GM18909 (cell line): ENCODE measurements around the gene RBCK1.
"Not testable (repeated sequence)": the region's sequence is repeated elsewhere in the genome, so short reads cannot be mapped to it uniquely, and the experiment has no call there.

Experiments used
- ATAC-seq: cut with Tn5 transposase; IDR thresholded peaks from one replicate; pipeline ENCODE4 v1.9.1; 2021; ENCODE audit warnings: mild to moderate bottlenecking; ENCODE audit not compliant: unreplicated experiment, poor library complexity

The RBCK1 gene

GRCh38 chr20:375265-375889, 32.7 kb upstream of the RBCK1 start:
- no peak for ATAC-seq

GRCh38 chr20:376089-376488, 32.0 kb upstream of the RBCK1 start:
- ATAC-seq: no peak

GRCh38 chr20:376750-377149, 31.3 kb upstream of the RBCK1 start:
- ATAC-seq: no peak

- ATAC-seq: not testable (repeated sequence)
Measured at GRCh38 chr20:377578-377977, 30.5 kb upstream of the RBCK1 start.

- no peak for ATAC-seq
Measured at GRCh38 chr20:378961-379336, 29.1 kb upstream of the RBCK1 start.

GRCh38 chr20:380763-381580, 27.1 kb upstream of the RBCK1 start:
- ATAC-seq: peak; percentile 64

GRCh38 chr20:381581-382290, 26.4 kb upstream of the RBCK1 start:
- peak; percentile 72 for ATAC-seq

GRCh38 chr20:382291-383115, 25.6 kb upstream of the RBCK1 start:
- ATAC-seq: peak; percentile 2

- no peak for ATAC-seq
Measured at GRCh38 chr20:383889-384288, 24.2 kb upstream of the RBCK1 start.

- no peak for ATAC-seq
Measured at GRCh38 chr20:384723-385122, 23.4 kb upstream of the RBCK1 start.

- no peak for ATAC-seq
Measured at GRCh38 chr20:385448-385847, 22.7 kb upstream of the RBCK1 start.

GRCh38 chr20:386634-387033, 21.5 kb upstream of the RBCK1 start:
- not testable (repeated sequence) for ATAC-seq

- ATAC-seq: no peak
Measured at GRCh38 chr20:387520-387919, 20.6 kb upstream of the RBCK1 start.

- ATAC-seq: no peak
Measured at GRCh38 chr20:388034-388994, 19.8 kb upstream of the RBCK1 start.

- ATAC-seq: no peak
Measured at GRCh38 chr20:389220-389619, 18.9 kb upstream of the RBCK1 start.

- no peak for ATAC-seq
Measured at GRCh38 chr20:391041-391711, 16.9 kb upstream of the RBCK1 start.

- not testable (repeated sequence) for ATAC-seq
Measured at GRCh38 chr20:393296-393695, 14.8 kb upstream of the RBCK1 start.

GRCh38 chr20:396252-396618, 11.9 kb upstream of the RBCK1 start:
- ATAC-seq: no peak
